GM18861 (cell line): ENCODE measurements around the gene SEC14L1.
"Not testable (repeated sequence)": the region's sequence is repeated elsewhere in the genome, so short reads cannot be mapped to it uniquely, and the experiment has no call there.

Experiments
- ATAC-seq: cut with Tn5 transposase; IDR thresholded peaks from one replicate; pipeline ENCODE4 v1.9.1; 2021; ENCODE audit not compliant: unreplicated experiment

Gene SEC14L1

DNA sequence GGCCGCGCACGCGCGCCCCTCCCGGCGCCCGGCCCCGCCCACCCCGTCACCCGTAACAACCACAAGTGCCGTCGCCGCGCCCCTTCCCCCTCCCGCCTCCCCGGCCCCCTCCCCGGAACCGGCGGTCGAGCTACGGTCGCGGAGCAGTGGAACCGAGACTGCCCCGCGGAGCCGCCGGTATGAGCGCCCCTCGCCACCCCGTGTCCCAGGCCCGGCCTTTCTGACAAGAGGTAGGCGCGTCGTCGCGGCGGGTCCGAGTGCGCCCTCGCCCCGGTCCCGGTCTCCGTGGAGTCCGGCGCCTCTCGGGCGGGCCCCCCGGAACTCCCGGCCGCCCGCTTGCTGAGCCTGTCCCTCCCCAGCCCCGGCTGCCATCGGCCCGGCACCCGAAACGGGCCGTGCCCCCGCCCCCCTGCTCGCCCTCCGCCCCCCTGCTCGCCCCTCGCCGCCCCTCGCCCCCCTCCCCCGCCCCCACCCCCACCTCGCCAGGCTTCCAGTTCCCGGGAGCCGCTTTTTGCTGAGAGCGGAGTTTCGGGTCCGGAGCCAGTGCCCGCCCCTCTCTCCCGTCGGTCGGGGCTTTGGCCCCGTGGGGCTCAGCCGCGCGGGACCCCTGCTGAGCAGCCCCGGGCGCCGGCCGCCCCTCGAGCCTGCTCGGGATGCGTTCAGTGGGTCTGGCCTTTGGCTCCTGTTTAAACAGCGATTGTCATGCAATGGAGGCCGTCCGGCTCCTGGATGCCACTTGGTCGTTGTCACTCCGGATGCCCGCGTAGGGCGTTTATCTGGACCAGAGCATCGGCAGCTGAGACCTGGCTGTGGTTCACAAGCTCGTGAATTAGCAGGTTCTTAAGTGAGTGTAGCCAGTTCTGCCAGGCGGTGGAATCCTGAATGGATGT, at the start of gene SEC14L1:
SEC14L1 (plus strand) TSS at position 92 of the 890 bp plus-strand sequence. CDS start 2,628 bp downstream, outside the sequence.
- peak; percentile 24 for ATAC-seq

DNA sequence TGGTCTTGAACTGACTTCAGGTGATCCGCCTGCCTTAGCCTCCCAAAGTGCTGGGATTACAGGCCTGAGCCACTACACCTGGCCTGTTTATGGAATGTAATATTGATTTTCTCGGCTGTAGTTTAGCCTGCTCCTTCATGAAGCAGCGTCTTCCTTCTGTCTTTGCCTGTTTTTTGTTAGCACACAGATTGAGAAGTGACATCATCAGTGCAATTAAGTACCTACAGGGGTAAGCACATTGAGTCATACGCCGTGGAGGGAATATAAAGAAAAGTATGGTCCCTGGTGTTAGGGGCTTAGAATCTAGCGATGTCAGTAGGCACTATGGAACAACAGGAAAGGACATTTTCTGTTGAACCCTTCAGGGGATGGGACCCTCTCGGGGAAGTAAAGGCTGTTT, 48.7 kb upstream of the SEC14L1 start:
- no peak for ATAC-seq

DNA sequence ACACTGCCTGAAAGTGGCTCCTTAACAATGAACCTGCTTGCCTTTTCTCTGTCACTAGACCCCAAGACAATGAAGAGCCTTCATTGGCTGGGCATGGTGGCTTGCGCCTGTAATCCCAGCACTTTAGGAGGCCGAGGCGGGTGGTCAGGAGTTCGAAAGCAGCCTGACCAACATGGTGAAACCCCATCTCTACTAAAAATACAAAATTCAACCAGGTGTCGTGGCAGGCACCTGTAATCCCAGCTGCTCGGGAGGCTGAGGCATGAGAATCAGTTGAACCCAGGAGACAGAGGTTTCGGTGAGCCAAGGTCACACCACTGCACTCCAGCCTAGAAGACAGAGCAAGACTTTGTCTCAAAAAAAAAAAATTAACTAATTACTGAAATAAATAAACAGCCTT, 45.3 kb upstream of the SEC14L1 start:
- no peak for ATAC-seq

DNA sequence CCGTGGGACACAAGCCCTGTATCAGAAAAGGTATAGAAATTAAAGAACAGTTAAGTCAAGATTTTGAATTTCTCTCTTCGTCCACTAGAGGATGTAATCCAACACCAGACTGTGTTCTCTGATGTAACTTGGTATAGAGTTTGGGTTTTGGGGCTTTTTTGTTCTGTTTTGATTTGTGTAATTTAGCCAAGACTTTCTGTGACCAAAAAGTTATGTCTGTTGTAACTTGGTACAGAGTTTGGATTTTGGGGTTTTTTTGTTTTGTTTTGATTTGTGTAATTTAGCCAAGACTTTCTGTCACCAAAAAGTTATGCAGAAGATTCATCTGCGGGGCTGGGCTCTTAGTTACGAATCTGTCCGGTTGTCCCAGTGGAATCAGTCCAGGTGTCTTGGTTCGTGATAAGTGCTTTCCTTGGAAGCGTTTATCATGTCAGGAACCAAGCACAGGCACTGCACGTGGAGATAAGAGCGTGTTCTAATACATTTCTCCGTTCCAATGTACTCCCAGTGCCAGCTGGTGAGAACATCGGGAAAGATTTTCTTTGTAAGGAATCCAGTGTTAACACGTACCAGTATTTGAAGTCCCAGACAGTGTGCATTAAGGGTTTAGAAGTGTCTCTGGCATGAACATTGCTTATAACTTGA, 44.1 kb upstream of the SEC14L1 start:
- no peak for ATAC-seq

DNA sequence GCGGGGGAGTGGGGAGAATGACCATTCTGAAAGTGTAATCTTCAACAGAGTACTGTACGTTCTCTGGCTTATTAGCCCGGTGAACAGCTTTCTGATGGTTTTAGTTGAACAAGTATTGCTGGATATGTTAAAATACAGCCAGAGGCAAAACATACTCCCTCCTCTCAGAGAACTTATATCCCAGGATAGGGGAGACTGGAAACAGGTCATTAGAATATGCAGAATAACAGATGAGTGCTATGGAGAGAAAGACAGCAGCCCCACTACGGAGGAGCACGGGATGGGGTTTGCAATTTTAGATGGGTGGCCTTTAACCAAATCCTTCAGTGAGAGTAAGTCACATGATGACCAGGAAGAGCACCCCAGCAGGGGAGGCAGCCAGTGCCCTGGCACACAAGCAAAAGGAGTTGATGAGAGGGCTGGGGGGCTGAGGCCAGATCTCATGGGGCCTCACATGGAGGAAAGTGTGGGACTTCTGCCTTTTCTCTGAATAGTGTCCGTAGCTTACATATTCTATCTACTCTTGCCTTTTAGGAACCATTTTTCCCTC, 43.1 kb upstream of the SEC14L1 start:
- no peak for ATAC-seq

DNA sequence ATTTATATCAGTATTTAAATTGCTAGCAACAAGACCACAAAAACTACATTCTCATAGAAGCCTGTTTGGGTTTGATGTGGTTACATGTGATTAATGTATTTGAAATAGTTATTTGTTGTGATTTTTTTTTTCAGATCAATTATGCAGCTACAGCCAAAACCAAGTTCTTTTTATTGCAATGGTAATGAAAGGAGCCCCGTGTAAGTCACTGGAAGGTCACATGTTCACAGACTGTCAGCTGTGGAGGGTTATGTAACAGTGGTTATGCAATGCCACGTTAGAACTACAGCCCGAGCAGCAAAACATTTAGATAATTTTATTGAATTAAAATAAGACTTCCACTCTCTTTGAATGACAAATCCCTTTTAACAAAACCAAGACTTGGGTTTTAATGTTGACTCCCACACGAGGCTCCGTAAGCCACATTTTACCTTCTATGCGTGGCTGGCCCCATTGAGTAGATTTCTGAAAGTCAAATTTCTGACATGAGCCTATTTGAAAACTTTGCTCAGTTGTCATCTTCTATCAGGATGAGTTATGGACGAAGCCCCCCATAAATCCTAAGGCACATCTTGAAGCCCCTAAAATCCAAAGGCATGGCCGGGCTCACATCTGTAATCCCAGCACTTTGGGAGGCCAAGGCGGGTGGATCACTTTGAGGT, 41.8 kb upstream of the SEC14L1 start:
- ATAC-seq = no peak

DNA sequence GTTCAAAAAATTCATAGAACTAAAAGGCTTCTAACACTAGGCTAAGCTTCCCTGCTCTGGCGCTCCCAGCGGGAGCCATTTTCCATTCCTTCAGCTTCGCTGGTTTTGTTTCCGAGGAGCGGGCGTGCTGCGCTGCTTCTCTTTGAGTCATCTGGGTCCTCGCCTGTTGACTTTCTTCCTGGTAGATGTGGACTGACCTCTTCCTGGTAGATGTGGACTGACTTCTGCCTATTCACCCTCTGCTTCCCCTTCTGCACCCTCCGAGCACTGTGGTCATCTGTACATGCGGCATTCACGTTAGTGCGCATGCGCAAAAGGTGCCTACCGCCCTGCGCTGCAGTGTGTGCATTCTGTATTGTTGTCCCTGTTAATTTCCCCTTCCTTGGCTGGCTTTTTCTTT, 40.8 kb upstream of the SEC14L1 start:
- no peak for ATAC-seq

DNA sequence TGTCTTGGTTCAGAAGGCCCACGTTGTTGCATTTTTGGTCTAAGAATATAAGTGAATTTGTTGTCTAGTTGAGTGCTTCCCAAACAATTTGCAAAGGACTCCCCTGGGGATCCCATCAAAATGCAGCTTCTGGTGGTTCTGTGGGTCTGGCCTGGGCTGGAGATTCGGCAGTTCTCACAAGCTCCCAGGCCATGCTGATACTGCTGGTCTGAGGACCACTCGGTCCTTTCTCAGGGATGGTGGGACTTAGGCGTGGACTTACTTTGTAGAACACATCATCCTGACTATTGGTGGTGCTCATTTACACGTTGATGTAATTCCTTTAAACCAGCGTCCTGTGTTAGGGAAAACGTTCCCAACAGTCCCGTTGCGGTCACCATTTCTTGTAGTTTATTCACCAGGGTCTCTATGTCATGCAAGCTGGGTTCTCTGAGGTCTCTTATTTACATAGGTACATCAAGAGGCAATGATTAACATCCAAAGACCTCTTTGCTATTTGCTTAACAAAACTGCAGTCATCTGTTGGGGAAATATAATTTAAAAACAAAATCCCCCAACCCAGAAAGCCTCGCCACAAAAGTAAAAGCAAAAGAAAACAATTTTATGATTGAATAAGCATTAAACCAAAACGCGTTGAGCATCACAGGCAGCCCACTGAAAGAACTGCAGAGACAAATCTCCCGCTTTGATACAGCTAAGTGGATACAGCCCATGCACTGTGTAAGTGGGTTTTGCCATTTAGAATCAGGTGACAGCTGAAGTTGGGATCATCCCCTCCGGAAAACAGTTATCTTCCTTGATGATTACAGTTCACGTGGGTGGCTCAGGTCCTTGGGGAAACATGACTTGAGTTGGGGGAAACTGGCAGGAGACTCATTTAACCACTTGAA, 39.0 kb upstream of the SEC14L1 start:
- ATAC-seq = peak; percentile 49

DNA sequence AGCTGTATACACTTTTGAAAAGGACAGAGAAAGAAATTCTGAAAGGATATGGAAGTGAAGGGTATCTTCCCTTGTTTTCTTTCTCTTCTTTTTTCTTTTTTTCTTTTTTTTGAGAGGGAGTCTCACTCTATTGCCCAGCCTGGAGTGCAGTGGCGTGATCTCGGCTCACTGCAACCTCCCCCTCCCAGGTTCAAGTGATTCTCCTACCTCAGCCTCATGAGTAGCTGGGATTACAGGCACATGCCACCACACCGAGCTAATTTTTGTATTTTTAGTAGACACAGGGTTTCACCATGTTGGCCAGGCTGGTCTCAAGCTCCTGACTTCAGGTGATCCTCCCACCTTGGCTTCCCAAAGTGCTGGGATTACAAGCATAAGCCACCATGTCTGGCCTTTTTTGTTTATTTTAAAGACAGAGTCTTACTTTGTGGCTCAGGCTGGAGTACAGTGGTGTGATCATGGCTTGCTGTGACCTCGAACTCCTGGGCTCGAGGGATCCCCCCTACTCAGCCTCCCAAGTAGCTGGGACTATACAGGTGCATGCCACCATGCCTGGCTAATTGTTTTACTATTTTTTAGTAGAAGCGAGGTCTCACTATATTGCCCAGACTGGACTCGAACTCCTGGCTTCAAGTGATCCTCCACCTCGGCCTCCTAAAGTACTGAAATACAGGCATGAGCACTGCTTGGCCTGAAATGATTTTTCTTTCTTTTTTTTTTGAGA, 38.2 kb upstream of the SEC14L1 start:
- not testable (repeated sequence) for ATAC-seq

DNA sequence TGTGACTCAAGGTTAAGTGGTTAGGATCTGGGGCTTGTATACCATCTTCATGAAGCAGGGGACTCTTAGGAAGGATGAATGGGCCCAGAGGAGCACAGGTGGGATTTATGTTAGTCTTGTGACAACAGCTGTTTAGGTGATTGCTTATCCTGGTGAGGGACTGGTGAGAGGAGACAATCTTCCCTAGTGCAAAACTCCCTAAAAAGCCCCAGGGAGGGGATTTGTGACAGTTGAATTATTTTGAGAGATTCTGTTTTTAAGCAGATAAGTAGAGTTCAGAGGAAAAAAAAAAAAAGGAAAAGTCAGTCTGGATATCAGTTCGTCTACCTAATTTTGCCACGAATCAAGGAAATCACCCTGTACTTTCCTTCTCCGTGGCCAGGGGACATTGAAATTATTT, 35.1 kb upstream of the SEC14L1 start:
- ATAC-seq = no peak

DNA sequence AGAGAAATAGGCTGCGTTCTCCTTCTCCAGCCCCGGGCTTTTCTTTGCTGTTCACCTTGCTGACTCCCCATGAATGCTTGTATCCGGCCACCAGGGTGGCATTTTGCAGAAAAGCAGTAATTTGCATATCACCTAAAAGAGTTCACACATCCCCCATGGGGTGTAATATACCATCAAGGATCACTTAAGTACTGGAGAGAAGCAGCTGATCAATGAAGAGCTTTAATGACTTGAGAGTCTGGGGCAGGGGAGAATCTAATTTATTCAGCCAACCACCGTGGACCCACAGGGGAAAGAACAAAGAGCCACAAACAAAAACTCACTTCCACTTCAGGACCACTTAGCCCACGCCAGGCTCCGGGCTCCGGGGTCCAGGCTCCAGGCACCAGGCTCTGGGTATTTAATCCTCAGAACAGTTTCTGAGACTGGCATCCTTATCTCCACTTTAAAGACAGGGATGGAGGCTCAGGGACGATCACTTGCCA, 33.9 kb upstream of the SEC14L1 start:
- peak; percentile 36 for ATAC-seq

DNA sequence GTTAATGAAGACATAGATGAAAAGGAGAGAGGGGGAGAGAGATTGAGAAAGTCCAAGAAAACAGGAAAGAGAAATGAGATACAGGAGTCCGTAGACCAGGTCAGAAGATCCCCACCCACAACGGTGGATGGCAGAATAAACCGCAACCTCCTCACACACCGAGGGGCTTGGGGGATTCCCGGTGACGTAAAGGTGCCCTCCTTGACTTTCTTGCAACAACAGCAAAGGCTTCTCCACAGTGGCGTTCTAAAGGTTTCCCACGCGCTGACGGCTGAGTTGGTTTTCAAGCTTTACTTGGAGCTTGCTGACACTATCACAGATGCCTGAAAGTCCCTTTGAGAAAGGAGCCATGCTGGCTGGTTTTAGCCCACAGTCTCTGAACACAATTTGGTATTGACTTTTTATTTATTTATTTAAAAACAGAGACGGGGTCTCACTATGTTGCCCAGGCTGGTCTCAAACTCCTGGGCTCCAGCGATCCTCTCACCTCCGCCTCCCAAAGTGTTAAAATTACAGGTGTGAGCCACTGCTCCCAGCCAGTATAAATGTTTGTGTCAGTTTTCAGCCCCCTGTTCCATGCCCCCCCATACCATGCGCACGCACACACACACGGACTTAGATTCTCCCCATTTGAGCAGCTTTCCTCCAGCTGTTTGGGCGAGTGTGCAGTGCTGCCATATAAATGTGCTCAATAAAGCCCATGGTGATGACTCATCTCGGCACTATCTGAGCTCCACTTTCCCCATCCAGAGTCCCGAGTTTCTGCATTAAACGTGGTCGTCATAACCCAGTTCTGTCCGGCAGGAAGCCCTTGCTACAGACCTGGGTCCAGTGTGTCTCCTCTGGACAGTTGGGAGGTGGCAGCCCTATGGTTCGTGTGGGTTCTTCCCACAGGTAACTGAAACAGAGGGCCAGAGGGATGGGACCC, 33.0 kb upstream of the SEC14L1 start:
- peak; percentile 40 for ATAC-seq

DNA sequence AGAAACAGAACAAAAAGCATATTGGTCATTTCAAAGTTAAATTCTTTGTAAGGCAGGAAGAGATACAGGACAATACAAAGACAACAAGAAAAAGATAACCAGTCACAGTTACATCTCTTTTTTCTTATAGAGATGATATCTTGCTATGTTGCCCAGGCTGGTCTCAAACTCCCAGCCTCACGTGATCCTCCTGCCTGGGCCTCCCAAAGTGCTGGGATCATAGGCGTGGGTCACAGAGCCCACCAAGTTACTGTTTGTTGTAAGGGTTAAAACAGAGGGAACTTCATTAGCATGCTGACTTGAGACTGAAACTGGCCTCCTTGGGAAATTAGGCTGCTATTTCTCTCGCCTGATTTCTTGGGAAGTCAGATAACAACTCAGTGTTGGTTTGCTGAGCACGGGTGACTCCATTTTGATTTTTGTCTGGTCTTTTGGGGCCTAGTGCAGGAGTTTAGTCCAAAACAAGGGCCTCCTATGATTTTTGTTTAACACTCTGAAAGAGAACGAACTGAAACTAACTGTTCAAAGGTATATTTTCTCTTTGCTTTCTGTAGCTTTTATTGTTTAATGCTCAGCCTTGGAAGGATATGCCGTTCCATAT, 31.5 kb upstream of the SEC14L1 start:
- ATAC-seq = no peak

DNA sequence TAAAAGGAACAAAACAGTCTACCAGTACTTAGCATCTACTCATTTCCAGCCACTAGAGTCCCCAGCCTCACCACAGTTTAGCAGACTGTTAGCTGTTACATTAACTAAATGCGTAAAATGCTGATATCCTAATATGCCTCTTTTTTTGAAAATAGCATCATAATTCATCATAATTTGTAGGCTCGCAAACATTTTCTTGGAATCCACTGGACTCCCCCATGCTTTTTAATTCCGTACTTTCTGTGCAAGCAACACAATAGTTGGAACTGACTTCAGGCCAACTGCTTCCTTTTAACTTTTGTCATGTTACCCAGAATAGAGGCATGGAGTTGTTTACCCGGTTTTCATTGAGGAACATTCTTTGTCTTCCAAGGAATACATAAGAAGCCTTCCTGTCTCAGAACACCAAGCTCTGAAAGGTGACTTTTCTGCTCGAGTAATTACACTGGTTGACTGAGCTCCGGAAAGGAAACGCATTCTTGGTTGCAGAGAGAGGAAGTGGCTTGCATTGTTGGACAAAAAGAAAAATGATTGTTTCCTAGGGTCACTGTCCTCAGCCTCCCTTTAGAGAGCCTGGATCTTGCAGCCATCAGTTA, 30.9 kb upstream of the SEC14L1 start:
- ATAC-seq = no peak

DNA sequence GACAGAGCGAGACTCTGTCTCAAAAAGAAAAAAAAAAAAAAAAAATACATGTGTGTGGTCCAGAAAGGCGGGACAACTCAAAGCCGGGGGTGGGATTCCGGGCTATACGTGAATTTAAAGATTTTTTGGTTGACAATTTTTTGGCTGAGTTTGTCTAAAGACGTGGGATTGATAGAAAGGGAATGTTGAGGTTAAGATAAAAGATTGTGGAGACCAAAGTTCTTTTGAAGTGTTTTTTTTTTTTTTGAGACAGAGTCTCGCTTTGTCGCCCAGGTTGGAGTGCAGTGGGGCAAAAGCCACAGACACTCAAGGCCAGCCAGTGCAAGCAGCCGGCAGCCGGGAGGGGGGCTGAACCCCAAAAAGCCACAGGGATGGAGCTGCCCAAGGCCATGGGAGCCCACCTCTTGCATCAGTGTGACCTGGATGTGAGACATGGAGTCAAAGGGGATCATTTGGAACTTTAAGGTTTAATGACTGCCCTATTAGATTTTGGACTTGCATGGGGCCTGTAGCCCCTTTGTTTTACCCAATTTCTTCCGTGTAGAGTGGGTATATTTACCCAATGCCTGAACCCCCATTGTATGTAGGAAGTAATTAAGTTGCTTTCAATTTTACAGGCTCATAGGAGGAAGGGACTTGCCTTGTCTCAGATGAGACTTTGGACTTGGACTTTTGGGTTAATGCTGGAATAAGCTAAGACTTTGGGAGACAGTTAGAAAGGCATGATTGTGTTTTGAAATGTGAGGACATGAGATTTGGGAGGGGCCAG, 29.4 kb upstream of the SEC14L1 start:
- not testable (repeated sequence) for ATAC-seq

DNA sequence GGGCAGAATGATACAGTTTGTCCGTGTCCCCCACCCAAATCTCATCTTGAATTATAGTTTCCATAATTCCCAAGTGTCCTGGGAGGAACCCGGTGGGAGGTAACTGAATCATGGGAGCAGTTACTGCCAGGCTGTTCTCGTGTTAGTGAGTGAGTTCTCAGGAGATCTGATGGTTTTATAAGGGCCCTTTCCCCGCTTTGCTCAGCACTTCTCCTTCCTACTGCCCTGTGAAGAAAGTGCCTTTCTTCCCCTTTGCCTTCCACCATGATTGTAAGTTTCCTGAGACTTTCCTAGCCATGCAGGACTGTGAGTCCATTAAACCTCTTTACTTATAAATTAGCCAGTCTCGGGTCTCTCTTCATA, 28.9 kb upstream of the SEC14L1 start:
- ATAC-seq = no peak

DNA sequence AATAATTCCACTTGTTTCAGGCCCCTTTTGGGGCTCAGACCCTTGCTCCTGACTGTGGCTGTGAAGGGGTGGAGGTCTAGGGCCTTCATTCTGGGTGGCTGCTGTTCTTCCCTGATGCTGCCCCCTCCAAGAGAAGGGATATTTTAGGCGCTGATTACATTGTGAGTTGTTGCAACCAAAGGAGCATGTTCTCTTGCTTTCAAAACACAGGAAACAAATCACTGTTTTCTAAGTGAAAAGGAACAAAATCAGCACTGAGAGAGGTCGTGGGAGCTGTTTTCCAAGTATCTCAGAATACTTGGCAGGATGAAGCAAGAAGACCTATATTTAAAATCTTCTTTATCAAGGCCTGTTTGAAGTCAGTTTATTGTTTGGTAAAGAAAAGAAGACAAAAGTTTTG, 25.3 kb upstream of the SEC14L1 start:
- no peak for ATAC-seq
